ENCODE data around the gene NR1H3.

DNA sequence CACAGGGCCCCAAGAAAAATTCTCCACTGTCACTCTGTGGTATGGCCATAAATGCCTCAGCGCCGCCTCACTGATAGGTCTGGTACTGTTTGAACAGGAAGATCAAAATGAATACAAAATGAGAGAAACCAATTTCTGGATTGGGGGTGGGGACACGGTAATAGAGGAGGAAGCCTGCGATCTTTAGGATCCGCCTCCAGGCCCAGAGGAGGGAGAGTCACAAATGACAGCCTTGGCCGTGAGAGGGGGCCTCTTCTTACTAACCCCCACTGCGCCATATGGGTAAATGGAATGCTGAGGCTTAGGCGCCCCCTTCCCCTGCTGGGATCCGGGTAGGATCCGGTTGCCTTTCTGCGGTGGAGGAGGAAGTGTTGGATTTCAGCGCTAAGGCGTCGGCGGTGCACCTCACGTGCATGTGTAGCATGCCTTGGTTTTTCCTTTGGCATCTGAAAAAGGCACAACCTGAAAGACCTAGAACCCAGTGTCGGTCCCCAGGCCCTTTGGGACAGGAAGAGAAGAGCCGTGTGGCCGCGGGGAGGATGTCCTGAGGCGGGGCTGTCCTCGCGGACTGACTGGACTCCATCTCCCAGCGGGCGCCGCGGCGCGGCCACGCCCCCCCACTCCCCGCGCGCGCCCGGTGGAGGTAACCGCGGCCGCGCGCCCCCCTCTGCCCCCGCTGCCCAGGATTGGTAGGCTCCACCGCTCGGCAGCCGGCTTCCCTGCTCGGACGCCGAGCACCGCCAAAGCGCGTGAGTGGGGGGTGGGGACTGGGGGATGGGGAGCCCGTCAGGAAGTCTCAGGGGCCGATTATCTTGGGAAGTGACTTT, 11.4 kb downstream of the NR1H3 start:
- TF ChIP-seq, protein P1, sequence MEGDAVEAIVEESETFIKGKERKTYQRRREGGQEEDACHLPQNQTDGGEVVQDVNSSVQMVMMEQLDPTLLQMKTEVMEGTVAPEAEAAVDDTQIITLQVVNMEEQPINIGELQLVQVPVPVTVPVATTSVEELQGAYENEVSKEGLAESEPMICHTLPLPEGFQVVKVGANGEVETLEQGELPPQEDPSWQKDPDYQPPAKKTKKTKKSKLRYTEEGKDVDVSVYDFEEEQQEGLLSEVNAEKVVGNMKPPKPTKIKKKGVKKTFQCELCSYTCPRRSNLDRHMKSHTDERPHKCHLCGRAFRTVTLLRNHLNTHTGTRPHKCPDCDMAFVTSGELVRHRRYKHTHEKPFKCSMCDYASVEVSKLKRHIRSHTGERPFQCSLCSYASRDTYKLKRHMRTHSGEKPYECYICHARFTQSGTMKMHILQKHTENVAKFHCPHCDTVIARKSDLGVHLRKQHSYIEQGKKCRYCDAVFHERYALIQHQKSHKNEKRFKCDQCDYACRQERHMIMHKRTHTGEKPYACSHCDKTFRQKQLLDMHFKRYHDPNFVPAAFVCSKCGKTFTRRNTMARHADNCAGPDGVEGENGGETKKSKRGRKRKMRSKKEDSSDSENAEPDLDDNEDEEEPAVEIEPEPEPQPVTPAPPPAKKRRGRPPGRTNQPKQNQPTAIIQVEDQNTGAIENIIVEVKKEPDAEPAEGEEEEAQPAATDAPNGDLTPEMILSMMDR (IDR thresholded peaks at IDR 0.05) = no peak; the same call in 2 of the 3 replicates
- TF ChIP-seq PHF8 (IDR thresholded peaks at IDR 0.05; ENCODE audit: borderline replicate concordance, low read depth) (no peak), KDM5A (IDR thresholded peaks at IDR 0.05) (no peak), MAZ (IDR thresholded peaks at IDR 0.05; ENCODE audit: borderline replicate concordance, low read depth, low read length) (no peak), MAFK (IDR thresholded peaks at IDR 0.05; ENCODE audit: partially characterized antibody) (no peak), REST (IDR thresholded peaks at IDR 0.05) (no peak), FOXS1 (CRISPR knock-in tag; IDR thresholded peaks at IDR 0.05) (no peak), POLR2A (IDR thresholded peaks at IDR 0.05; ENCODE audit: low read length) (peak; percentile 55), USF2 (IDR thresholded peaks at IDR 0.05) (no peak), CHD2 (IDR thresholded peaks at IDR 0.05; ENCODE audit: low read length, partially characterized antibody) (peak; percentile 67)

All from A549 (cell line).